DMS 273 (cell line): ENCODE data around the gene SELENOT.

ENCODE experiments used
- DNase-seq: peaks from one replicate; lab custom pipeline; 2025; ENCODE audit not compliant: unreplicated experiment; lab: John Stamatoyannopoulos, UW

SELENOT gene

GRCh38 chr3:150662410-150663200 is 59.5 kb downstream of the SELENOT start:
- no peak for DNase-seq

- no peak for DNase-seq
Observed at GRCh38 chr3:150663461-150663860, 60.3 kb downstream of the SELENOT start.

- DNase-seq, result no peak
Observed at GRCh38 chr3:150666167-150666566, 63.0 kb downstream of the SELENOT start.

- DNase-seq, result no peak
Observed at GRCh38 chr3:150673966-150674365, 70.8 kb downstream of the SELENOT start.

- no peak for DNase-seq
Observed at GRCh38 chr3:150675587-150675986, 72.5 kb downstream of the SELENOT start.
